ENCODE measurements around the gene CDX1.

Gene CDX1

GRCh38 chr5:150184990-150185912 lies 18.7 kb downstream of the CDX1 start:
- no peak for DNase-seq

GRCh38 chr5:150186137-150186536 lies 19.6 kb downstream of the CDX1 start:
- no peak for DNase-seq

GRCh38 chr5:150186897-150187296 lies 20.3 kb downstream of the CDX1 start:
- no peak for DNase-seq

- no peak for DNase-seq
These were observed 21.7 kb downstream of the CDX1 start for GRCh38 chr5:150188146-150188842.

- DNase-seq, result no peak
These were observed 22.7 kb downstream of the CDX1 start for GRCh38 chr5:150189326-150189725.

- peak in 2 of 3 experiments; percentile 6 to 7 for DNase-seq
These were observed 23.3 kb downstream of the CDX1 start, which contains the start of gene SLC6A7 for GRCh38 chr5:150189728-150190502. Gene SLC6A7, plus strand, starts transcription at chr5:150190062. Its CDS starts 266 bp downstream, at chr5:150190328.

- DNase-seq, result no peak
These were observed 24.0 kb downstream of the CDX1 start for GRCh38 chr5:150190503-150190979.

- no peak for DNase-seq
These were observed 24.4 kb downstream of the CDX1 start for GRCh38 chr5:150190987-150191386.

GRCh38 chr5:150192462-150192861 lies 25.9 kb downstream of the CDX1 start:
- peak in 2 of 3 experiments; percentile 10 to 31 for DNase-seq

GRCh38 chr5:150195736-150196485 lies 29.3 kb downstream of the CDX1 start:
- no peak for DNase-seq

- DNase-seq, result no peak
These were observed 29.9 kb downstream of the CDX1 start for GRCh38 chr5:150196514-150196913.

GRCh38 chr5:150196986-150197385 lies 30.4 kb downstream of the CDX1 start:
- DNase-seq, result no peak

- DNase-seq, result no peak
These were observed 30.9 kb downstream of the CDX1 start for GRCh38 chr5:150197476-150197875.

GRCh38 chr5:150202501-150202900 lies 35.9 kb downstream of the CDX1 start:
- DNase-seq, result no peak

- no peak for DNase-seq
These were observed 37.4 kb downstream of the CDX1 start for GRCh38 chr5:150203832-150204589.

GRCh38 chr5:150204590-150204960 lies 38.0 kb downstream of the CDX1 start:
- no peak for DNase-seq

GRCh38 chr5:150206098-150206778 lies 39.7 kb downstream of the CDX1 start:
- no peak for DNase-seq

- DNase-seq, result no peak
These were observed 40.2 kb downstream of the CDX1 start for GRCh38 chr5:150206779-150207115.

- no peak for DNase-seq
These were observed 41.9 kb downstream of the CDX1 start for GRCh38 chr5:150208187-150209098.

- no peak for DNase-seq
These were observed 42.6 kb downstream of the CDX1 start for GRCh38 chr5:150209099-150209635.

All from NCI-H1417 (cell line).